HEK293 (cell line): ENCODE measurements around the gene ARTN.

Experiments used
- CTCF ChIP-seq: fragments of 450-650 bp; formaldehyde crosslinking; IDR thresholded peaks from 2 replicates; pipeline ENCODE4 v1.5.1; 2016; ENCODE audit warnings: missing biosample characterization, missing genetic modification characterization
- ZBTB6 ChIP-seq: fragments of 450-650 bp; formaldehyde crosslinking; IDR thresholded peaks from 2 replicates; pipeline ENCODE4 v1.5.1; 2017; ENCODE audit warnings: missing biosample characterization, missing genetic modification characterization
- ZNF146 ChIP-seq: fragments of 450-650 bp; formaldehyde crosslinking; IDR thresholded peaks from 2 replicates; pipeline ENCODE4 v1.5.1; 2016; ENCODE audit warnings: missing biosample characterization, missing genetic modification characterization
- ZNF157 ChIP-seq: fragments of 450-650 bp; formaldehyde crosslinking; IDR thresholded peaks from 2 replicates; pipeline ENCODE4 v1.5.1; 2016; ENCODE audit warnings: missing biosample characterization, missing genetic modification characterization
- ZNF211 ChIP-seq: fragments of 450-650 bp; formaldehyde crosslinking; IDR thresholded peaks from 2 replicates; pipeline ENCODE4 v1.5.1; 2016; ENCODE audit warnings: low read depth, missing biosample characterization, missing genetic modification characterization
- ZNF324 ChIP-seq: fragments of 450-650 bp; formaldehyde crosslinking; IDR thresholded peaks from 2 replicates; pipeline ENCODE4 v1.5.1; 2016; ENCODE audit warnings: missing biosample characterization, missing genetic modification characterization
- ZNF366 ChIP-seq: fragments of 450-650 bp; formaldehyde crosslinking; conservative IDR thresholded peaks from 2 replicates; pipeline ENCODE4 v1.5.1; 2016; ENCODE audit warnings: missing biosample characterization, missing genetic modification characterization
- ZNF416 ChIP-seq: fragments of 450-650 bp; formaldehyde crosslinking; IDR thresholded peaks from 2 replicates; pipeline ENCODE4 v1.5.1; 2016; ENCODE audit warnings: missing biosample characterization, missing genetic modification characterization
- ZNF488 ChIP-seq: fragments of 450-650 bp; formaldehyde crosslinking; IDR thresholded peaks from 2 replicates; pipeline ENCODE4 v1.5.1; 2016; ENCODE audit warnings: missing biosample characterization, missing genetic modification characterization
- ZNF692 ChIP-seq: fragments of 450-650 bp; formaldehyde crosslinking; IDR thresholded peaks from 2 replicates; pipeline ENCODE4 v1.5.1; 2016; ENCODE audit warnings: missing biosample characterization, missing genetic modification characterization

DNA sequence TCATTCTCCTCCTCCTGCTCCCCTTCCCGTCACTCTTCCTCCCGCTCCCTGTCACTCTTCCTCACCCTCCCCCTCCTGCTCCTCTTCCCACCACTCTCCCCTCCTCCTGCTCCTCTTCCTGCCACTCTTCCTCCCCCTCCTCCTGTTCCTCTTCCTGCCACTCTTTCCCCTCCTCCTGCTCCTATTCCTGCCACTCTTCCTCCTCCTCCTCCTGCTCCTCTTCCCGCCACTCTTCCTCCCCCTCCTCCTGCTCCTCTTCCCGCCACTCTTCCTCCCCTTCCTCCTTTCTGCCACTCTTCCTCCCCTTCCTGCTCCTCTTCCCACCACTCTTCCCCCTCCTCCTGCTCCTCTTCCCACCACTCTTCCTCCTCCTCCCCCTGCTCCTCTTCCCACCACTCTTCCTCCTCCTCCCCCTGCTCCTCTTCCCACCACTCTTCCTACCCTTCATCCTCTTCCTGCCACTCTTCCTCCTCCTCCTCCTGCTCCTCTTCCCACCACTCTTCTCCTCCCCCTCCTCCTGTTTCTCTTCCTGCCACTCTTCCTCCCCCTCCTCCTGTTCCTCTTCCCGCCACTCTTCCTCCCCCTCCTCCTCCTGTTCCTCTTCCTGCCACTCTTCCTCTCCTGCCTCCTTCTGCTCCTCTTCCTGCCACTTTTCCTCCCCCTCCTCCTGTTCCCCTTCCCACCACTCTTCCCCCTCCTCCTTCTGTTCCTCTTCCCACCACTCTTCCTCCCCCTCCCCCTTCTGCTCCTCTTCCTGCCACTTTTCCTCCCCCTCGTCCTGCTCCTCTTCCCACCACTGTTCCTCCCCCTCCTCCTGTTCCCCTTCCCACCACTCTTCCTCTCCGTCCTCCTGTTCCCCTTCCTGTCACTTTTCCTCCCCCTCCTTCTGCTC lies 28.7 kb upstream of the ARTN start:
- TF ChIP-seq ZNF488 (tag by site-specific recombination) (no peak), ZNF211 (tag by site-specific recombination) (no peak), ZBTB6 (no peak), ZNF157 (no peak), ZNF324 (tag by site-specific recombination) (no peak), CTCF (tag by site-specific recombination) (no peak), ZNF416 (tag by site-specific recombination) (no peak), ZNF366 (tag by site-specific recombination) (no peak), ZNF146 (tag by site-specific recombination) (no peak), ZNF692 (tag by site-specific recombination) (no peak)
